OCI-LY1 (cell line): ENCODE results near the gene KCNF1.

Experiments
- H2AFZ ChIP-seq: fragments of 200-600 bp; sonication (generic), shearing (Covaris generic); 2 replicates; pipeline ENCODE4 v1.6.0; 2014; ENCODE audit warnings: antibody characterized with exemption, mild to moderate bottlenecking, low read length
- H3F3A ChIP-seq: fragments of 200-600 bp; sonication (generic), shearing (Covaris generic); 2 replicates; pipeline ENCODE4 v1.6.0; 2014; ENCODE audit warnings: mild to moderate bottlenecking, antibody characterized with exemption, low read length, moderate library complexity; ENCODE audit not compliant: insufficient read depth
- H3K27ac ChIP-seq: fragments of 200-600 bp; sonication (generic); 2 replicates; pipeline ENCODE4 v1.5.1; 2014; ENCODE audit warnings: low read length, mixed run types, mild to moderate bottlenecking, low read depth; ENCODE audit not compliant: poor library complexity, severe bottlenecking
- H3K27me3 ChIP-seq: fragments of 200-600 bp; sonication (generic); 2 replicates; pipeline ENCODE4 v1.6.0; 2014; ENCODE audit warnings: antibody characterized with exemption, mild to moderate bottlenecking, low read length, moderate library complexity; ENCODE audit not compliant: insufficient read depth
- H3K36me3 ChIP-seq: fragments of 200-600 bp; sonication (generic); 2 replicates; pipeline ENCODE4 v1.6.1; 2014; ENCODE audit warnings: mild to moderate bottlenecking, antibody characterized with exemption, low read length, moderate library complexity, mixed read lengths; ENCODE audit not compliant: insufficient read depth
- H3K4me1 ChIP-seq: fragments of 200-600 bp; sonication (generic); 2 replicates; pipeline ENCODE4 v1.5.1; 2014; ENCODE audit warnings: mild to moderate bottlenecking, low read length, moderate library complexity; ENCODE audit not compliant: insufficient read depth, severe bottlenecking
- H3K4me2 ChIP-seq: fragments of 200-600 bp; sonication (generic), shearing (Covaris generic); 2 replicates; pipeline ENCODE4 v1.6.1; 2014; ENCODE audit warnings: low read length
- H3K4me3 ChIP-seq: fragments of 200-600 bp; sonication (generic); 2 replicates; pipeline ENCODE4 v1.5.1; 2014; ENCODE audit warnings: low read length, low read depth, mild to moderate bottlenecking, mixed read lengths; ENCODE audit not compliant: poor library complexity, severe bottlenecking
- H3K79me2 ChIP-seq: fragments of 200-600 bp; shearing (Covaris generic); 2 replicates; pipeline ENCODE4 v1.6.1; 2016; ENCODE audit warnings: mixed run types, low read length, mixed read lengths; ENCODE audit not compliant: insufficient read depth
- H3K9ac ChIP-seq: fragments of 200-600 bp; sonication (generic), shearing (Covaris generic); 2 replicates; pipeline ENCODE4 v1.6.1; 2014; ENCODE audit warnings: mild to moderate bottlenecking, low read length, mixed read lengths
- H3K9me2 ChIP-seq: fragments of 200-600 bp; sonication (generic), shearing (Covaris generic); 2 replicates; pipeline ENCODE4 v1.6.1; 2014; ENCODE audit warnings: low read depth, mild to moderate bottlenecking, low read length, mixed read lengths
- H3K9me3 ChIP-seq: fragments of 200-600 bp; shearing (Covaris generic); 2 replicates; pipeline ENCODE4 v1.6.1; 2014; ENCODE audit warnings: low read length, mixed read lengths
- H4K20me1 ChIP-seq: fragments of 200-600 bp; sonication (generic), shearing (Covaris generic); 2 replicates; pipeline ENCODE4 v1.6.0; 2016; ENCODE audit warnings: mild to moderate bottlenecking, low read length; ENCODE audit not compliant: insufficient read depth
- EZH2 ChIP-seq: fragments of 200-600 bp; sonication (generic), shearing (Covaris generic); IDR thresholded peaks from 2 replicates; pipeline ENCODE4 v1.8.0; 2017; ENCODE audit warnings: borderline replicate concordance, mixed run types, mild to moderate bottlenecking, antibody characterized with exemption, low read length, moderate library complexity, mixed read lengths
- TF ChIP-seq, protein P1 (sequence below): fragments of 200-600 bp; sonication (generic), shearing (Covaris generic); IDR thresholded peaks from 2 replicates; pipeline ENCODE4 v1.5.1; 2017; ENCODE audit warnings: mild to moderate bottlenecking, antibody characterized with exemption, low read length, moderate library complexity, mixed read lengths

The KCNF1 gene

DNA sequence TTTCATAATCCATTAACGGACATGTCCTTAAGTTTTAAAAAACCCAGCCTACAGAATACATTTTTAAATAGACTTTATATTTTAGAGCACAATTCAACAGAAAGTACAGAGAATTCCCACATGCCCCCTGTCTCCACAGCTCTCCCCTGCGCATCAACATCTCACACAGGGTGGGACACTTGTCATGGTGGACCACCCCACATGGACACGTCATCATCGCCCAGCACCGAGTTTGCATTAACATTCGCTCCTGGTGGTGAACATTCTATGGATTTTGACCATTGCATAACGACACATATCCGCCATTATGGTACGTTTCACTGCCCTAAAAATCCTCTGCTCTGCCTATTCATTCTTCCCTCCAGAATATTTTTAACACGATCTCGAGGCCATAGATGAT, 1.1 kb upstream of the KCNF1 start:
- Histone ChIP-seq H3K9me2 (no peaks in the 10 kb centered on the region), H4K20me1 (no peaks in the 10 kb centered on the region), H3K4me2 (no peak overlapping the region), H2AFZ (no peak overlapping the region), H3K9ac (no peak overlapping the region), H3F3A (no peaks in the 10 kb centered on the region), H3K4me1 (no peaks in the 10 kb centered on the region), H3K9me3 (no peaks in the 10 kb centered on the region), H3K36me3 (no peaks in the 10 kb centered on the region), H3K27me3 (no peaks in the 10 kb centered on the region), H3K4me3 (no peak overlapping the region), H3K27ac (no peak overlapping the region), H3K79me2 (no peaks in the 10 kb centered on the region)
- no peak for TF ChIP-seq EZH2
- TF ChIP-seq, protein P1, sequence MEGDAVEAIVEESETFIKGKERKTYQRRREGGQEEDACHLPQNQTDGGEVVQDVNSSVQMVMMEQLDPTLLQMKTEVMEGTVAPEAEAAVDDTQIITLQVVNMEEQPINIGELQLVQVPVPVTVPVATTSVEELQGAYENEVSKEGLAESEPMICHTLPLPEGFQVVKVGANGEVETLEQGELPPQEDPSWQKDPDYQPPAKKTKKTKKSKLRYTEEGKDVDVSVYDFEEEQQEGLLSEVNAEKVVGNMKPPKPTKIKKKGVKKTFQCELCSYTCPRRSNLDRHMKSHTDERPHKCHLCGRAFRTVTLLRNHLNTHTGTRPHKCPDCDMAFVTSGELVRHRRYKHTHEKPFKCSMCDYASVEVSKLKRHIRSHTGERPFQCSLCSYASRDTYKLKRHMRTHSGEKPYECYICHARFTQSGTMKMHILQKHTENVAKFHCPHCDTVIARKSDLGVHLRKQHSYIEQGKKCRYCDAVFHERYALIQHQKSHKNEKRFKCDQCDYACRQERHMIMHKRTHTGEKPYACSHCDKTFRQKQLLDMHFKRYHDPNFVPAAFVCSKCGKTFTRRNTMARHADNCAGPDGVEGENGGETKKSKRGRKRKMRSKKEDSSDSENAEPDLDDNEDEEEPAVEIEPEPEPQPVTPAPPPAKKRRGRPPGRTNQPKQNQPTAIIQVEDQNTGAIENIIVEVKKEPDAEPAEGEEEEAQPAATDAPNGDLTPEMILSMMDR: no peak

DNA sequence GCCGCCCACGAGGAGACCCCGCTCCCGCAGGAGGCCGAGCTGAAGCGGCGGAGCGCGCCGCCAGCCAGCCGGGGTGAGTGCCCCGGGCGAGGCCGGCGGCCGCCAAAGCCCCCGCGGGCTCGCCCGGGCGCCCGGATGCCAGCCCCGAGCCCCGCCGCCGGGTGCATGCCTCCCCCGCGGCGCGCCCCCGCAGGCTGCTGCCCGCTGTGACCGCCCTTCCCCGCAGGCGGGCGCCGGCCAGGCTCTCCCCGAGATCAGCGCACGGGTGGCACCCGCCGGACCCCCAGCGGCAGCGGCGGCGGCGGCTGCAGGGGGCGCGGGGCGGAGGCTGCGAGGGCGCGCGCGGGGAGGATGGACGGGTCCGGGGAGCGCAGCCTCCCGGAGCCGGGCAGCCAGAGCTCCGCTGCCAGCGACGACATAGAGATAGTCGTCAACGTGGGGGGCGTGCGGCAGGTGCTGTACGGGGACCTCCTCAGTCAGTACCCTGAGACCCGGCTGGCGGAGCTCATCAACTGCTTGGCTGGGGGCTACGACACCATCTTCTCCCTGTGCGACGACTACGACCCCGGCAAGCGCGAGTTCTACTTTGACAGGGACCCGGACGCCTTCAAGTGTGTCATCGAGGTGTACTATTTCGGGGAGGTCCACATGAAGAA, 470 bp downstream of the KCNF1 start:
- TF ChIP-seq, protein P1: no peak
- TF ChIP-seq EZH2: no peak
- Histone ChIP-seq H3K79me2 (no peaks in the 10 kb centered on the region), H3K9me2 (no peaks in the 10 kb centered on the region), H3K9me3 (no peaks in the 10 kb centered on the region), H3K4me3 (no peak overlapping the region), H3F3A (no peaks in the 10 kb centered on the region), H3K4me1 (no peaks in the 10 kb centered on the region), H3K36me3 (no peaks in the 10 kb centered on the region), H3K4me2 (no peak overlapping the region), H3K9ac (no peak overlapping the region), H3K27me3 (no peaks in the 10 kb centered on the region), H2AFZ (no peak overlapping the region), H3K27ac (no peak overlapping the region), H4K20me1 (no peaks in the 10 kb centered on the region)

DNA sequence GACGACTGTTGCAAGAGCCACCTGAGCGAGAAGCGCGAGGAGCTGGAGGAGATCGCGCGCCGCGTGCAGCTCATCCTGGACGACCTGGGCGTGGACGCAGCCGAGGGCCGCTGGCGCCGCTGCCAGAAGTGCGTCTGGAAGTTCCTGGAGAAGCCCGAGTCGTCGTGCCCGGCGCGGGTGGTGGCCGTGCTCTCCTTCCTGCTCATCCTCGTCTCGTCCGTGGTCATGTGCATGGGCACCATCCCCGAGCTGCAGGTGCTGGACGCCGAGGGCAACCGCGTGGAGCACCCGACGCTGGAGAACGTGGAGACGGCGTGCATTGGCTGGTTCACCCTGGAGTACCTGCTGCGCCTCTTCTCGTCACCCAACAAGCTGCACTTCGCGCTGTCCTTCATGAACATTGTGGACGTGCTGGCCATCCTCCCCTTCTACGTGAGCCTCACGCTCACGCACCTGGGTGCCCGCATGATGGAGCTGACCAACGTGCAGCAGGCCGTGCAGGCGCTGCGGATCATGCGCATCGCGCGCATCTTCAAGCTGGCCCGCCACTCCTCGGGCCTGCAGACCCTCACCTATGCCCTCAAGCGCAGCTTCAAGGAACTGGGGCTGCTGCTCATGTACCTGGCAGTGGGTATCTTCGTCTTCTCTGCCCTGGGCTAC, 1.2 kb downstream of the KCNF1 start:
- Histone ChIP-seq H3K4me1 (no peaks in the 10 kb centered on the region), H4K20me1 (no peaks in the 10 kb centered on the region), H3K36me3 (no peaks in the 10 kb centered on the region), H3K79me2 (no peaks in the 10 kb centered on the region), H3K27me3 (no peaks in the 10 kb centered on the region), H3K27ac (no peak overlapping the region), H2AFZ (no peak overlapping the region), H3K4me2 (no peak overlapping the region), H3K9me3 (no peaks in the 10 kb centered on the region), H3K9me2 (no peaks in the 10 kb centered on the region), H3K4me3 (no peak overlapping the region), H3F3A (no peaks in the 10 kb centered on the region), H3K9ac (no peak overlapping the region)
- TF ChIP-seq, protein P1: no peak
- TF ChIP-seq EZH2: no peak
